Measurements from ENCODE around the gene CDK11B.
"Not testable (repeated sequence)": the region's sequence is repeated elsewhere in the genome, so short reads cannot be mapped to it uniquely, and the experiment has no call there.

CDK11B gene

GRCh38 chr1:1680912-1681273 is 22.1 kb upstream of the CDK11B start:
- DNase-seq = no peak

DNA sequence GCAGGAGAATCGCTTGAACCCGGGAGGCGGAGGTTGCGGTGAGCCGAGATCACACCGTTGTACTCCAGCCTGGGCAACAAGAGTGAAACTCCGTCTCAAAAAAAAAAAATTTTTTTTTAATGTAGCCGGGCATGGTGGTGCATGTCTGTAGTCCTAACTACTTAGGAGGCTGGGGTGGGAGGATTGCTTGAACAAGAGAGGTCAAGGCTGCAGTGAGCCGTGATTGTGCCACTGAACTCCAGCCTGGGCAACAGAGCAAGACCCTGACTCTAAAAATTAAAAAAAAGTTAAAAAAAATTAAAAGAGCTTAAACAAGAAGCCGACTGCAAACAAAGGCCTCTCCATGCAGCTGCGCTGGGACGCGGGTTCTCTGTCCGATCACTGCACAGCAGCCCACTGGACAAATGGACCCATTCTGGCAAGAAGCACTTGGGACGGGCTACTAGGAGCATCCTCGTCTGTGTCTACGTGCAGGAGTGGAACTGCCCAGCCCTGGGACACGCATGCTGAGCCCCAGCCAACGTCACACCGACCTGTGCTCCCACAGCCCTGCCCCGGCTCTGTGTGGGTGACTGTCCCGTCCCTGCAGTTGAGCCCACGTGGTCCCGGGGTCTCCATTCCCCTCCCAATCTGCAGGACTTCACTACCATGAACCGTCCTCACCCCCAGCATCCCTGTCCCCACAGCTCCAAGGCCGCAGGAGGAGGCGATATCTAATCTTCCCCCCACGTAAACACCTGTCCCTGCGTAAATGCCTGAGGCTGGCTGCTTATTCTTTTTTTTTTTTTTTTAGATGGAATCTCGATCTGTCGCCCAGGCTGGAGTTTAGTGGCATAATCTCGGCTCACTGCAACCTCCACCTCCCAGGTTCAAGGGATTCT is 21.5 kb upstream of the CDK11B start:
- no peak for DNase-seq

DNA sequence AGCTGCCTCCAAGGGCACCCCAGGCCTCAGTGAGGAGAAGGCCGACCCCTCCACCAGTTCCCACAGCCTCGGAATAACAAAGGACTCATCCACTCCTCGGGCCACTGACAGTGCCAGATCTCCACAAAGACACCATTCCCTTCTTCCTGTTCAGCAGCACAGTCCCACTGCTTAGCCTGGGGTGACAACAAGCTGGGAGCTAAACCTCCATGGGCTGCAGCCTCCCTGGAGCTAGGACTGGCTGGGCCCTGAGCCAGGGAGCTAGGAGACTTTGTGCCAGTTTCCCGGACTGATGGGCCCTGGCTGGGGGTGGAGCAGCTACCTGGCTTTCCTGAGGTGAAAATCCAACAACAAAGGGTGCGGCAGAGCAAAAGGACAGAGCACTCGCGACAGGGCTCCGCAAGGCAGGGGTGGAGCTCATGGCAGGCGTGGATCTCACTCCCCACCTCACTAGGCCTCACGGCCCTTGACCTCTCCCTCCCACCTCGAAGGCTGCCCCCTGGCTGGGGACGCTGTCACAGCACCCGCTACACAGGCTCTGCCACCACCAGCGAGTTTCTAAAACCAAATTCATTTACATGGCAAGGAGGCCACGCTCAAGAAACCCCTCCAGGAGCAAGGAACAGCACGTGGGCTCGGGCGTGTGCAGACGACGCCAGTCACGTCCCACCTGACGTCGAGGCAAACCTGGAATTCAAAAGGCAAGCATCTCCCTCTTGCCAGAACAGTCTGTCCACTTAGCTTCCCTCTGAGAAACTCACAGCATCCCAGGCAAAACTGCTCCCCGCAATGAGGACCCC is 20.0 kb upstream of the CDK11B start:
- DNase-seq = no peak

GRCh38 chr1:1677718-1678580 is 19.1 kb upstream of the CDK11B start:
- no peak for DNase-seq

GRCh38 chr1:1676087-1676486 is 17.3 kb upstream of the CDK11B start:
- DNase-seq = not testable (repeated sequence)

GRCh38 chr1:1675218-1675617 is 16.4 kb upstream of the CDK11B start:
- not testable (repeated sequence) for DNase-seq

- not testable (repeated sequence) for DNase-seq
Measured at GRCh38 chr1:1674806-1675205, 16.0 kb upstream of the CDK11B start.

DNA sequence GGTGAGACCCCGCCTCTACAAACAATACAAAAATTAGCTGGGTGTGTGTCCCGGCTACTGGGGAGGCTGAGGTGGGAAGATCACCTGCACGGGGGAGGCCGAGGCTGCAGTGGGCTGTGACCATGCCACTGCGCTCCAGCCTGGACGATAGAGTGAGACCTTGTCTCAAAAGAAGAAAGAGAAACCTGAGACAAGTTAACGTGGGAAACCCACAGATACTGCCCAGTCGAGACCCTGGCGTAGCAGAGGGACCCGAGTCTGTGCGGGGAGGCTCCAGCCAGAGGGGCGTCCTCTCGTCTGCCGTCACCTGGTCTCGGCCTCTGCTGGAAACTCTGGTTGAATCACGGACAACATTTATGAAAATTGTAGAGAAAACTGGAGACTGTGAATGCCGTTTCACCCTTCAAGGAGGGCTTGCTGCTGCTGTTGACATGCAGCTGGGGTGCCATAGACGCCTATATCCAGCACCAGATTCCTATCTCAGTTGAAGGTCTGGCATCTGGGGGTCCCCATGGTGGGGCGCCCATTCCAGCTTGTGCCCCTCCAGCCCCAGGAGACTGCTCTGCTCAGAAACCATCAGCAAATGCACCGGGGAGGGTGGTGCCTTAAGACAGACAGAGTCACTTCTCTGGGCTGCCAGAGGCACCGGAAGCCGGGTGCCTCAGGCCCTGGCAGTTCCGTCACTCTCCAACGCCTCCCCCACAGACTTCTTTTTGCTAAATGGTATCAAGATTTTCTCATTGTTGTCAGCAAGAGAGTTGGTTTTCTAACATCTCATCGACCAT is 13.6 kb upstream of the CDK11B start:
- no peak for DNase-seq

DNA sequence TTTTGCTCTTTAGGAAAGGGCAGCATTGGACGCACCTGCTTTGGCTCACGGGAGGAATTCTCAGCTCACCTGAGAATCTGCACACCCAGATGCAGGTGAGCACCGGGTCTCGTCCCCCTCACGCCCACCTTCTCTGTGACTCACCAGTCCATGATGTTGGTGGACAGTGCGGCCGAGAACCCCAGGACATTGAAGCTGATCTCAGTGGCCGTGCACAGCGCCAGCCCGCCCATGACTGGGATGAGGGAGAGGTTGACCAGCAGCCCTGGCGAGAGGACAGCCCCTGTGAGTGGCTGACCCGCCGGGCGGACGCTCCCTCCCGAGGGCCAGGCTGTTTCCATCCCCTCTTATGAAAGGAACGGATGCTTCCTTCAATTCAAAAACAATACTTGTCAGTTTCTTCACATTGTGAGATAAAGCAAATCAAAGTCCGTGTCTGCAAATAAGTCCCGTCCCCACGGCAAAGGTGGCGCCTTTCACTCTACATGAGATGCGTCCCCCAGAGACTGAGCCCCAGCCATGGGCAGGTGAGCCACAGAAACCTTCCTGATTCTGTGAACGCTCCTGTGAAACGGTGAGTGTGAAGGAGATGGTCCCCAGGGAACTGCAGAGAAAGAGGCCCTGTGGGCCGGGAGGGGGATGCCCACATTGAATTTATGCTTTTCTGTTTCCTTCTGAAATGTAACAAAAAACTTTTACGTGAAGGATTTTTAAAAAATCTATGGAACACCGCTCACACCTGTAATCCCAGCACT is 12.7 kb upstream of the CDK11B start:
- no peak for DNase-seq

GRCh38 chr1:1670866-1671265 is 12.1 kb upstream of the CDK11B start:
- DNase-seq = no peak

DNA sequence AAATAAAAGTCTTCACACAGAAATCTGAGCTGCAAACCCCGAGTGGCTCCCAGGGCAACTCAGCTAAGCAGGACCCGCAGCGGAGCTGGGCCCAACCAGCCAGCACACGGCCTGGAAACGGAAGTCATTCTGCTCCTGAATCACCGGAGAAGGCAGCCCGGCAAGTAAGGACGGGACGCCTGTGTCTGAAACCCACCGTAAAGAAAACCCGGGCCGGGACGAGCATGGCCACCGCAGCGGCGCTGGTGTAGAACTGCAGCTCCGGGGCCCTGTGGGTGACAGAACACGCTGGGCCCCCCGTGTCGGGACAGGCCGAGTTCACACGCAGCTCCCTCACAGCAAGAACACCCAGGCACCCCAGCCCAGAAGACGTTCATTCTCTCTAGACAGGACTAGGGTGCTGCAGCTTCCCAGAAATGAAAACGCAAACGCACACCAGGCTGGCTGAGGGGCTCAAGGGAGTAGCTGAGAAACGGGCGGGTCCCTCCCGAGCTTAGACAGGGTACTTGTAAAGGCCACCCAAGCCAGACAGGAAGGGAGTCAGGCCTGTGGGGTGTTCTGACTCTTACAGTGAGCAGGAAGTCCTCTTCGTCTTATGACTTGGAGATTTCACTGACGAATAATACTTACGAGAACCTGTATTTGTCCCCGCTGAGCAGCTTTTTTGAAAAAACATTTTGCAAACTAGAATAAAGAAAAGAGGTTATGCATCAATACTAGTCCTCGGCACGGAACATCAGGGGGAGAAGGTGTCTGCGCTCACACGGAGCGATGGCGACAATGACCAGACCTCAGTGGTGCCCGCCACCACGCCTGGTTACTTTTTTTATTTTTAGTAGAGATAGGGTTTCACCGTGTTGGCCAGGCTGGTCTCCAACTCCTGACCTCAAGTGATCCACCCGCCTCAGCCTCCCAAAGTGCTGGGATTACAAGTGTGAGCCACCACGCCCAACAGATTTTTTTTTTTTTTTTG is 10.9 kb upstream of the CDK11B start:
- no peak for DNase-seq

DNA sequence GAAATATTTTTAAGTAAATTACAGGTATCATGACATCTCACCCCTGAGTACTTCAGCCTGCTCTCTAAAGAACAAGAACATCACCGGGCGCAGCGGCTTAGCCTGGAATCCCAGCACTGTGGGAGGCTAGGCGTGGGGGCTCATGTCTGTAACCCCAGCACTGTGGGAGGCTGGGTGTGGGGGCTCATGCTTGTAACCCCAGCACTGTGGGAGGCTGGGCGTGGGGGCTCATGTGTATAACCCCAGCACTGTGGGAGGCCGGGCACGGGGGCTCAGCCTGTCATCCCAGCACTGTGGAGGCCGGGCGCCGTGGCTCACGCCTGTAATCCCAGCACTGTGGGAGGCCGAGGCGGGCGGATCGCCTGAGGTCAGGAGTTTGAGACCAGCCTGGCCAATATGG is 7.7 kb upstream of the CDK11B start:
- no peak for DNase-seq

- peak in 1 of 2 experiments; percentile 18 for DNase-seq
Measured at GRCh38 chr1:1665815-1666251, 7.0 kb upstream of the CDK11B start.

GRCh38 chr1:1664941-1665814 is 6.4 kb upstream of the CDK11B start:
- no peak for DNase-seq

DNA sequence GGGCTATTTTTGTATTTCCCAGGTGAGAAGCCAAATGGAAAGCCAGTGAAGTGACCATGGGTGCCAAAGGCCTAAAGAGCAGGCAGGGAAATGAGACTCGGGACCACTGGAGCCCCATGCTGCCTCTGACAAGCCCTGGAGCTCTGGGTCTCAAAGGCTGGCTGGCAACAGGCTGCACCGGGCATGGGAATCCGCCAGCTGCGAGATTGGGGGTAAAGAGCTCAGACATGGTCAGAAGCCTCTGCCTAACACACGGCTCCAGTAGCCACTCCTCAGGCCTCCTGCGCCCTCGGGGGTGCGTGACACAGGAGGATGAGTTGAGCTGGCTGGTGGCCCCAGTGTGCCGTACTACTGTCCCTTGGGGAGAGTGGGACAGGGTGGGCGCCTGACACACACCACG is 5.5 kb upstream of the CDK11B start:
- DNase-seq = not testable (repeated sequence)

- not testable (repeated sequence) for DNase-seq
Measured at GRCh38 chr1:1662830-1663560, 4.2 kb upstream of the CDK11B start.

GRCh38 chr1:1662392-1662791 is 3.6 kb upstream of the CDK11B start:
- not testable (repeated sequence) for DNase-seq

DNA sequence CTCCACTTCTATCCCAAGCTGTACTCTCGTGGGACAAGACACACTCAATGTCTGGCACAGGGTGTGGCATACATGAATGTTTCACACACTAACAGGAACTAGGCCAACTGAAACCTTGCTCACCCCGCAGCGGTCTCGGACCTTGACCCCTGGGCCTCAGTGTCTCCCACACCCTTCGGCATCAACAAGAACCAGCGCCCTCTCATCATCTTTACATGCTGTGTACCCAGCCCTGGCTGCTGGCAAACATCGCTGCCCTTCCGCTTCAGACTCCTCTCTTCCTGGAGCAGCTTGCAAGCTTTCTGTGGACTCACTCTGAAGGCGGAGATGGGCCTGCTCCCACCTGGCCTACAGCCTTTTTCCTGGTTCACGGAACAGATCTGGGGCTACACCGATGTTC is 10.5 kb downstream of the CDK11B start:
- not testable (repeated sequence) for DNase-seq
